Measurements from ENCODE around the gene SPARC.

Gene SPARC

GRCh38 chr5:151619812-151620460, 66.8 kb downstream of the SPARC start:
- no peak overlapping the region for H3K4me3 ChIP-seq (ENCODE audit: low read length in 2 of 2)
- H3K9ac ChIP-seq (ENCODE audit: low read length in 2 of 2) = no peak overlapping the region
- no peaks in the 10 kb centered on the region for H3K4me1 ChIP-seq (ENCODE audit: control insufficient read depth, insufficient read depth, low read length)
- H3K9me3 ChIP-seq (ENCODE audit: control insufficient read depth in 2 of 2, low read length in 2 of 2) = peaks cover 0 to 4% of the 10 kb centered on the region in 2 donors
- no peaks in the 10 kb centered on the region for H3K36me3 ChIP-seq (ENCODE audit: control insufficient read depth in 2 of 2, insufficient read depth in 2 of 2, low read length in 2 of 2)
- H3K27ac ChIP-seq (ENCODE audit: low read length) = no peak overlapping the region
- H3K27me3 ChIP-seq (ENCODE audit: control insufficient read depth in 1 of 2, insufficient read depth in 2 of 2, low read length in 2 of 2) = peaks cover 4 to 9% of the 10 kb centered on the region in 2 donors

GRCh38 chr5:151618907-151619306, 67.8 kb downstream of the SPARC start:
- Histone ChIP-seq H3K4me1 (ENCODE audit: control insufficient read depth, insufficient read depth, low read length) (no peaks in the 10 kb centered on the region), H3K4me3 (ENCODE audit: low read length in 2 of 2) (no peak overlapping the region), H3K27me3 (ENCODE audit: control insufficient read depth in 1 of 2, insufficient read depth in 2 of 2, low read length in 2 of 2) (peaks cover 4 to 12% of the 10 kb centered on the region in 2 donors), H3K9ac (ENCODE audit: low read length in 2 of 2) (no peak overlapping the region), H3K36me3 (ENCODE audit: control insufficient read depth in 2 of 2, insufficient read depth in 2 of 2, low read length in 2 of 2) (no peaks in the 10 kb centered on the region), H3K9me3 (ENCODE audit: control insufficient read depth in 2 of 2, low read length in 2 of 2) (peaks cover 0 to 4% of the 10 kb centered on the region in 2 donors), H3K27ac (ENCODE audit: low read length) (no peak overlapping the region)

- no peak overlapping the region for H3K4me3 ChIP-seq (ENCODE audit: low read length in 2 of 2)
- H3K27ac ChIP-seq (ENCODE audit: low read length) = no peak overlapping the region
- H3K36me3 ChIP-seq (ENCODE audit: control insufficient read depth in 2 of 2, insufficient read depth in 2 of 2, low read length in 2 of 2) = no peaks in the 10 kb centered on the region
- H3K9ac ChIP-seq (ENCODE audit: low read length in 2 of 2) = no peak overlapping the region
- H3K9me3 ChIP-seq (ENCODE audit: control insufficient read depth in 2 of 2, low read length in 2 of 2) = peaks cover 0 to 4% of the 10 kb centered on the region in 2 donors
- H3K4me1 ChIP-seq (ENCODE audit: control insufficient read depth, insufficient read depth, low read length) = no peaks in the 10 kb centered on the region
- peaks cover 4 to 12% of the 10 kb centered on the region in 2 donors for H3K27me3 ChIP-seq (ENCODE audit: control insufficient read depth in 1 of 2, insufficient read depth in 2 of 2, low read length in 2 of 2)
Observed at GRCh38 chr5:151617841-151618710, 68.6 kb downstream of the SPARC start.

- Histone ChIP-seq H3K27me3 (ENCODE audit: control insufficient read depth in 1 of 2, insufficient read depth in 2 of 2, low read length in 2 of 2) (peaks cover 4 to 11% of the 10 kb centered on the region in 2 donors), H3K4me1 (ENCODE audit: control insufficient read depth, insufficient read depth, low read length) (no peaks in the 10 kb centered on the region), H3K9ac (ENCODE audit: low read length in 2 of 2) (no peak overlapping the region), H3K9me3 (ENCODE audit: control insufficient read depth in 2 of 2, low read length in 2 of 2) (peaks cover 0 to 4% of the 10 kb centered on the region in 2 donors), H3K36me3 (ENCODE audit: control insufficient read depth in 2 of 2, insufficient read depth in 2 of 2, low read length in 2 of 2) (no peaks in the 10 kb centered on the region), H3K4me3 (ENCODE audit: low read length in 2 of 2) (no peak overlapping the region), H3K27ac (ENCODE audit: low read length) (no peak overlapping the region)
Observed at GRCh38 chr5:151617383-151617840, 69.3 kb downstream of the SPARC start.

- Histone ChIP-seq H3K4me3 (ENCODE audit: low read length in 2 of 2) (no peak overlapping the region), H3K9ac (ENCODE audit: low read length in 2 of 2) (no peak overlapping the region), H3K27me3 (ENCODE audit: control insufficient read depth in 1 of 2, insufficient read depth in 2 of 2, low read length in 2 of 2) (peaks cover 4 to 11% of the 10 kb centered on the region in 2 donors), H3K4me1 (ENCODE audit: control insufficient read depth, insufficient read depth, low read length) (no peaks in the 10 kb centered on the region), H3K9me3 (ENCODE audit: control insufficient read depth in 2 of 2, low read length in 2 of 2) (peaks cover 0 to 4% of the 10 kb centered on the region in 2 donors), H3K36me3 (ENCODE audit: control insufficient read depth in 2 of 2, insufficient read depth in 2 of 2, low read length in 2 of 2) (no peaks in the 10 kb centered on the region), H3K27ac (ENCODE audit: low read length) (no peak overlapping the region)
Observed at GRCh38 chr5:151615431-151615830, 71.3 kb downstream of the SPARC start.

- no peaks in the 10 kb centered on the region for H3K36me3 ChIP-seq (ENCODE audit: control insufficient read depth in 2 of 2, insufficient read depth in 2 of 2, low read length in 2 of 2)
- no peaks in the 10 kb centered on the region for H3K4me1 ChIP-seq (ENCODE audit: control insufficient read depth, insufficient read depth, low read length)
- peaks cover 0 to 4% of the 10 kb centered on the region in 2 donors for H3K9me3 ChIP-seq (ENCODE audit: control insufficient read depth in 2 of 2, low read length in 2 of 2)
- no peak overlapping the region for H3K9ac ChIP-seq (ENCODE audit: low read length in 2 of 2)
- no peak overlapping the region for H3K27ac ChIP-seq (ENCODE audit: low read length)
- peaks cover 4 to 8% of the 10 kb centered on the region in 2 donors for H3K27me3 ChIP-seq (ENCODE audit: control insufficient read depth in 1 of 2, insufficient read depth in 2 of 2, low read length in 2 of 2)
- no peak overlapping the region for H3K4me3 ChIP-seq (ENCODE audit: low read length in 2 of 2)
Observed at GRCh38 chr5:151614565-151614964, 72.2 kb downstream of the SPARC start.

GRCh38 chr5:151612689-151613427, 73.9 kb downstream of the SPARC start:
- no peaks in the 10 kb centered on the region for H3K9me3 ChIP-seq (ENCODE audit: control insufficient read depth in 2 of 2, low read length in 2 of 2)
- H3K27ac ChIP-seq (ENCODE audit: low read length) = no peak overlapping the region
- no peak overlapping the region for H3K9ac ChIP-seq (ENCODE audit: low read length in 2 of 2)

GRCh38 chr5:151611127-151611775, 75.5 kb downstream of the SPARC start:
- no peaks in the 10 kb centered on the region for H3K9me3 ChIP-seq (ENCODE audit: control insufficient read depth in 2 of 2, low read length in 2 of 2)
- H3K9ac ChIP-seq (ENCODE audit: low read length in 2 of 2) = no peak overlapping the region
- H3K4me3 ChIP-seq (ENCODE audit: low read length in 2 of 2) = no peak overlapping the region
- H3K4me1 ChIP-seq (ENCODE audit: control insufficient read depth, insufficient read depth, low read length) = no peaks in the 10 kb centered on the region
- no peaks in the 10 kb centered on the region for H3K36me3 ChIP-seq (ENCODE audit: control insufficient read depth in 2 of 2, insufficient read depth in 2 of 2, low read length in 2 of 2)
- peaks cover 4 to 5% of the 10 kb centered on the region in 2 donors for H3K27me3 ChIP-seq (ENCODE audit: control insufficient read depth in 1 of 2, insufficient read depth in 2 of 2, low read length in 2 of 2)
- H3K27ac ChIP-seq (ENCODE audit: low read length) = no peak overlapping the region

More at GRCh38 chr5:151612689-151613427, 73.9 kb downstream of the SPARC start:
- no peak overlapping the region for H3K4me3 ChIP-seq (ENCODE audit: low read length in 2 of 2)
- H3K36me3 ChIP-seq (ENCODE audit: control insufficient read depth in 2 of 2, insufficient read depth in 2 of 2, low read length in 2 of 2) = no peaks in the 10 kb centered on the region
- H3K4me1 ChIP-seq (ENCODE audit: control insufficient read depth, insufficient read depth, low read length) = no peaks in the 10 kb centered on the region
- H3K27me3 ChIP-seq (ENCODE audit: control insufficient read depth in 1 of 2, insufficient read depth in 2 of 2, low read length in 2 of 2) = peaks cover 4 to 5% of the 10 kb centered on the region in 2 donors

All from stomach smooth muscle (tissue), 2 donors.